KG1 (cell line): Measurements from ENCODE around the gene HS6ST1.

ENCODE experiments used
- DNase-seq: peaks from one replicate; lab custom pipeline; 2025; lab: John Stamatoyannopoulos, UW

Gene HS6ST1

DNA sequence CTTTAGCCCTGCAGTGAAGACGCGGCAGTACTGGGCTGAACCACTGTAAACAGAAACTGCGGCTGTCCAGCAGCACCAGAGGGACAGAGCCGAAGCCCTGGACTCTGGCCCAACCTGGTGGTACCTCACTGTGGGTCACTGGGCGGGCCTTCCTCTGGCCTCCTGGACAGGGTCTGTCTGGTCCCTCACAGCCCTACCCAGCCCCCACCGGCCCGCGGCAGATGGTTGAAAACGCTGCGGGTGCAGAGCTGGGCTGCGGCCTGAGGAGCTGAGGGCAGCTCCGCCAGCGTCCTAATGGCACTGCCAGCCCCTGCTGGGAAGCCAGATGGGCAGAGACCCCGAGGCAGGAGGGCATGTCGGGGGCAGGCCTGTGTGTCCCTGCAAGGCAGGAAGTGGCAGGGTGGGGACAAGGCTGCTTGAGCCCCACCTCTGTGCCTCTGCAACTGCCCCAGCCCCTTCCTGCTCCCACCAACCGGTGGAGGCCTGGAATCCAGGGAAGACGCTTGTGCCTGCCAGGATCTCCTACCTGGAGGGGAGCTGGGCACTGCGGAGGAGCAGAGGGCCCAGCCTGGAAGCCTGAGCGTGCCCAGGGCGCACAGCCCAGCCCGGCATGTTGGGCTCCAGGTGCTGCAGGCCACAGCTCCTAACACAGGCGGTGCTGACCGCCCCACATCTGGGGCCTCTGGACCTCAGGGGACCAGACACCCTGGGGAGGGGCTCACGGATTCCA is 36.3 kb downstream of the HS6ST1 start:
- no peak for DNase-seq

DNA sequence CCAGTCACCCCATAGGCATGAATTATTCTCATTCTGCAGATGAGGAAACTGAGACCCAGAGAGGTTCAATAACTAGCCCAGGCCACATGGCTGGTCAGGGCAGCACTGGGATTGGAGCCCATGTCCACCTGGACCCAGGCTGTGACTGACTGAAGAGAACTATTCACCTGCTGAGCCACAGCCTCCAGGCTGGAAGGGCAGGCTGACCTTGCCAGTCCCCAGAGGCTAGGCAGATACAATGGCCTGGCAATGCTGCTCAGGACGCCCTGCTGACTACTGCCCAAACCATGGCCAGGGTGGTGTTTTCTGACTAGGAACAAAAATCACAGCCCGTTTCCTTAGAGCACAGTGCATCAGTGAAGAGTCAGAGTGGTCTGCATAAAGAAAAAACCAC is 36.8 kb downstream of the HS6ST1 start:
- no peak for DNase-seq

DNA sequence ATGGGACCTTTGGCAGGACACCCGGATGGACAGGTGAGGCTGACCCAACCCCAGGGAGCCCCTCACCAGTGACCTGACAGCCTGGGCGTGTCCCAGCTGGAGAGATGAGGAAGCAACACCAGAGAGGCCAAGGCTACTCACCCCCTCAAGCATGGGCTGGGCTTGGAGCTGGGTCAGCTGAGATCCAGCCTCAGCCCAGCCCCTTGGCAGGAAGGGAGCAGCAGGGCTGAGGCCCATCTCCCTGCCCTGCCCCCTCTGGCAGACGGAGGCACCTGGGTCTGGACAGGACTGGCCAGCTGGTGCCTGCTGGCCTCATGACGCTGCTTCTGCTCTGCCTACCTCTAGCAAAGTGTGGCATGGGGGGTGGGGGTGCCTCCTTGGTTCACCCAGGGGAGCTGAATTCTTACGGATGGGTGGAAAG is 37.8 kb downstream of the HS6ST1 start:
- DNase-seq: no peak

DNA sequence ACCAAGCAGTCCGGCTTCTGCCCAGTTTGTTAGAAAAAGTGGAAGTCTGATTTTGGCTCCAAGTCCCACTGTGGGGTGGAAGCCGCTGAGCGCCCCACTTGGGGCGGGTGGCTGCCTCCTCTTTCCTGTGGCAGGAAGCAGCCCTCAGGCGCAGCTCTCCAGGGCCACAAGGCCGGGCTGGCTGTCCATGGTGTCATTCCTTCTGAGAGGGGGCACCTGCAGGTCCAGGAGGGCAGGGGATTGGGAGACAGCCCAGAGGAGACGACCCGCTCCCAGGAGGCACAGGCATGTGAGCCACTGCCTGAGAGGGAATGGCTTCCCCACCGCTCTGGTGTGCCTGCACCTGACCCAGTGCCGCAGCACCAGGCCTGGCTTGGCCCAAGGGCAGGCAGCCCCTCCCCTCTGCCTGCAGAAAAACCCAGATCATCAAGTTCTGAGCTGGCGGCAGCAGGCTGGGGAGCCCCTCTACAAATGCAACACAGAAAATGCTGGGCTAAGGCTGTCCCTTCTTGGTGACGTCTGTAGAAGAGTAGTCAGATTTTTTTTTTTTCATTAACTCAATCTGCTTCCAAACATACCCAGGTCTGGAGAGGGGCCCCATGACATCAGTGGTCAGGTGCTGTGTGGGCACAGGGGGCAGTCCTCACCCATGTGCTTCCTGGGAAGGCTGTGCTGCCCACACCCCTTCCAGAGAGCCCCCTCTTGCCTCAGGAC is 38.4 kb downstream of the HS6ST1 start:
- peak; percentile 58 for DNase-seq

DNA sequence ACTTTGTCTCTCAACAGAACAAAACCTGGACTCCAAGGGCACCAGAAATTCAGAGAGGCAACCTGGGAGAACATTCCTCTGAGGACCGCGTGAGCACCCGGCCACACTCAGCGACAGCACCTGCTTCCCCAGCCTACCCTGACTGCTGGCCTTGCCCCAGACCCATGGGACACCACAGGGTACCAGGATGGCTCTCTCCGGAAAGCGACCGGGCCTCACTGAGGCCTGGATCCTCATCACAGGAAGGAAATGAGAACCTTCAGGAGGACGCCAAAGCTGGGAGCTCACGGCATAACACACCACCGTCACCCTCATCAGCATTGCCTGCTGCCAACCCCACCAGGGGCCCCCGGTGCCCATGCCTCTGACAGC is 38.9 kb downstream of the HS6ST1 start:
- DNase-seq: no peak

DNA sequence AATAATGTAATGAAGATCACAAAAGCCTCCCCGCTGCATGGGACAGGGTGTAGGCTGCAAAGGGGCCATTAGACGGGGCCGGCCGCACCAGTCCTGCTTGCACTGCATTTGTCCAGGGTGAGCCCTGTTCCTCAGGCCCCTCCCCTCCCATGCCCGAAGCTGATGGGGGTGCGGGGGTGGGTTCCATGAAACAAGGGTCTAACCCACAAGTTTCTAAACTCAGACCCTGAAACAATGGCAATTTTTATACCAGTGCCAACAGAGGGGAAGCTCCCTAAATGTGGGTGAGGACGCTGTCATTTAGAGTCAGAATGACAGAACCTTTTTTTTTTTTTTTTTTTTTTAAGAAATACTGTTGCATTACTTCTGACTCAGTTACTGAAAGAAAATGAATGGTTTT is 39.7 kb downstream of the HS6ST1 start:
- no peak for DNase-seq

DNA sequence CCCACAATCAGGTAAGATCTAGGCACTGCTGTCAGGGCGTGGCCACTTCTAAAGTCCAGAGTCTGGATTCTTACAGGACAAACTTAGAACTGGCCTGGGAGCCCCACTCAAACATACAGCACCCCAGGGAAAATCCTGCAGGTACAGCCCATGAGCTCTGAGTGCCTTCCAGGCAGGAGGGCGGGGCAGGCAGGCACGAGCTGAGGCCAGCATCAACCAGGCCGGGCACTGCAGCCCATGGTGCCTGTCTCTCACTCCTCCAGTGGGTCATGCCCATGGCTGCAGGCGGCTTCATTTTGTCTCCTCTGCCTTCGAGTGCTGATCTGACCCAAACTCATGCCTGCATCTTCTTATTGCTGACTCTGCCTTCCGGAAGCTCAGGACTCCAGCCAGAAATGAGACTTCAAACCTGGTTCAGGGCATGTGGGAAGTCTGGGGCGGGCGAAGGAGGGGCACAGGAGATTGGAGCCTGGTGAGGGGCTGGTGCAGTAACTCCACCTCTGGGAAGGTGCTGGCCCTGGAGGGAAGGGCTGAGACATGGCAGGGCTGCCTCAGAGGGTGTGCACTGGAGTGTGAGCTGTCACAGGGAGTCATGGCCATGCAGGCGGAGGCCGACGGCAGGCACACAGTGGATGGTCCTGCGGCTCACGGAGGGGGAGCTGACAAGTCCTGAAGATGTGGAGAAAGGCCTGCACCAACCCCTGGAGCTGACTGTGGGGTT is 40.5 kb downstream of the HS6ST1 start:
- no peak for DNase-seq

DNA sequence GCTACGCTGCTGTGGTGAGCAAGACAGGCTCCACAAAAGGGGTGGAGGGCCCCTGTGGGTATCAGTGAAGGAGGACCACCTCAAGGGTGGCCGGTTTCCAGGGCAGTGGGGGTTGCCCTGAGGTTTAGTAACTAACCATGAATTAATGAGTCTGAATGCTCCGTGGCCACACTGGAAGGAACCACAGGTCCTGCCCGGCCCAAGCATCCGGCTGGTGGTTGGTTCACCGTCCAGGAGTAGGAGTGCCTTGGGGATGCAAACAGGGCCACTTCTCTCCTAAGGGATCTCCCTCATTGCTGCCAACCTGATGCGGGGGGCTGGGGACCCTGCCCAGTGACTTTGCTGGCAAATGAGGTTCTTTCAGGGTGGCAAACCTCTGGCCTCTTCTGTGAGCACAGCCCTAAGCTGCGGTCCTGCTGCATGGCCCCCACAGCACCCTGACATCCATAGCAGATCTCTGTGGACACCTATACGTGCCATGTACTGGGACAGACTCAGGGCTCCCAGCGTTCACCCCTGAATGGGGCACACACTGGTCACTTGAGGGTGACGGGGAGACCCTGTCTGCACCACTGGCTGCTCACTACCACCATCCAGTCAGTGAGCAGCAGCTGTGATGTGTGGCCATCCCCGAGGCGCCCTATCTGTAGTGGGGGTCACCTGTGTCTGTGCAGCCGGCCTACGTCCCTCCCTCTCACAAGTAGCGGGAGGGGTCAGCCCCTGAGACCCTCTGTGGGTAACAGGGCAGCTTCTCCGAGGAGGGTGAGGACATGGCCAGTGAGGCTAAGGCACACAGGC is 41.6 kb downstream of the HS6ST1 start:
- no peak for DNase-seq

DNA sequence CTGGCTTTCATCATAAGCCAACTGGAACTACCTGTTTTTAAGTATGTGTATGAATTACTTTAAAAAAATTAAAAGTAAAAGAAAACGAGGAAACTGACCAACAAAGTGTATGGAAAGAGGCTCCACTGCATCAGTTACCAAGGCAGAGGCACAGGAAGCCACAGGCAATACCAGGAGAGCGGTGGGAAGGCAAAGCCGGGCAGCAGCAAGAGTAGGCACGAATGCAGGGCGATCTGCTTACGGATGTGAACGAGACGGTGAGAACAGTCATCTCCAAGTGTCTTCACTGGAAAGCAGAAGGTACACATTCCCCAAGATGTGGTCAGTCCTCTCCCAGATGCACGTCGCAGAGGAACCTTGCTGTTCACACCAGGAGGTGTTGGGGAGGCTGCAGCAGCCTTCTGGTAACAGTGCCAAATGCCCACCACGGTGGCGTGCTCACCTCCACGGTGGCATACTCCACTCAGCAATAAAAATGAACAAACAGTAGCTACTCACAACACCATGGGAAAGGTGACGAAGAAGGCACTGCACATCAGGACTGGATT is 43.1 kb downstream of the HS6ST1 start:
- DNase-seq: no peak

DNA sequence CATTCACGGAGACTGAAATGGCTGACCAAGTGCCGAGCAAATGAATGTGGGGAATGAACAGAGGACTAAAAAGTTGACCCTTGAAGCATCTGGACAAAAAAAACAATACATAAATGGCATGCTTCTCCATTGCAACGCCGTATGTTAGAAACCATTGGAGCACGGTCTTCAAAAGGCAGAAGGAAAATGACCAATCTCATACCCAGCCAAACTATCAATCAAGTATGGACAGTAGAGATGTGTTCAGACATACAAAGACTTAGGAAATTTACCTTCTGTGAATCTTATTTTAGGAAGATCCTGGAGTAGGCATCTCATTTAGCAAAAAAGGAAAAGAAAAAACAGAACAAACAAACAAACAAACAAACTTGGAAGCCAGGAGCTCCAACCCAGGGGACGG is 44.5 kb downstream of the HS6ST1 start:
- no peak for DNase-seq

DNA sequence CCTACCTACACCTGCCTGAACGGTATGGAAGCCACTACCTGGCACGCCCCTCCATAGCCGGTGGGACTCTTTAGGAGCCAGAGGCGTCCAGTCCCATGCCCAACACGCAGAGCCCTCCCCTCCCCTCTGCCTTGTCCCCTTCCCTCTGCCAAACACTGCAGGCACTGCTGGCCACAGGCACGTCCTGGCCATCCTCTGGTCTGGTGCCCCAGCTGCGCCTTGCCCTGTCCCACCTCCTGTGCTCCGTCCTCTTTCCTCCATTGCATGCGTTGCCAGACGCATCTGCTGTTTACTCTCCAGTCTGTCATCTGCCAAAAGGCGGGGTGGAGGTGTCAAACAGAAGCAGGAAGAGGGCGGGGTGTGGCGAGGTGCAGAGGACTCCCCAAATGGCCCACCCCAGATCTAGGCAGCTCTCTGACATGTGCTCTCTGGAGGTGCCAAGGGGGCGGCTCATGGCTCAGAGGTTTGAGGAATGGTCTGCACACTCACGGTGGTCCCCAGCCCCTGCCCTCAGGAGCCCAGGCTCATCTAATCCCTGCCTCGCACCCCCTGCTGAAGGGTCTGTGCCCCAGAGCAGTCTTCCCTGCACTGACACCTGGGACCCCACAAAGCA is 45.1 kb downstream of the HS6ST1 start:
- no peak for DNase-seq

DNA sequence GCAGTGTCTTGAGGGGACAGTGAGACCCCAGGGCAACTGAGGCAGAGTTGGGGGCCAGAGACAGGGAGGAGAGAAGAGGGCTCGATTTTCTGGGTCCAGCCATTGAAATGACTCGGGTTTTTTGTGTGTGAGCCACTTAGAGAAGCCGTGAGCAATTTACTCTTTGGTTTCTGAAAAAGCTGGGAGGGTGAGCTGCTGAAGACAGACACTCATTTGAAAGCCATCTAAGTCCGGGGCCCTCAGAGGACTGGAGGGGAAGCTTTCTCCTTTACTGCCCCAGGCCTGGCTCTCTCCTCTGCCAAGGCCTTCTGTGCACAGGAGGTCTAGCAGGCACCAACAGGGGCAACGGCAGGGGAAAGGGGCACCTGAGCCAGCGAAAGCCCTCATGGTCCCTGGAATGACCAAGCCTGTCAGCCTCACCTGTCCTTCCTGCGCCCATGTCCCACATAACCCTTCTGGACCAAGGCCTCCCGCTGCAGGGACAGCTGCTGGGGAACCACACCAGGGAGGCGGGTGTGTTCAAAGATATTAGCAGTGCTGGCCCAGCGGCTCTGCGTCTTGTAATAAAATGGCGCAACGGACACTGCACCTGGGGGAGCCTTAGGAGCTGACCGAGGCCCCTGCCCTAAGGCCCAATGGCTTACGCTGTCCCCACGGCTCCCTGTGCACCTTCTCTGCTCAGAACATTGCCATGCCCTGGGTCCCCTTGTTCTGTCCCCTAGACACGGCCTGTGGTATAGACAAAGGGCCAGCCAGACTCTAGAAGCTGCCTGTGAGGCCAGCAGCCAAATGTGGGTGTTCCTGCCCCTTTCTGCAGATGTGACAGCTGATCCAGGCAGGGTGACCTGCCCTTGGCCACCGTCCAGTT is 45.8 kb downstream of the HS6ST1 start:
- DNase-seq: no peak

DNA sequence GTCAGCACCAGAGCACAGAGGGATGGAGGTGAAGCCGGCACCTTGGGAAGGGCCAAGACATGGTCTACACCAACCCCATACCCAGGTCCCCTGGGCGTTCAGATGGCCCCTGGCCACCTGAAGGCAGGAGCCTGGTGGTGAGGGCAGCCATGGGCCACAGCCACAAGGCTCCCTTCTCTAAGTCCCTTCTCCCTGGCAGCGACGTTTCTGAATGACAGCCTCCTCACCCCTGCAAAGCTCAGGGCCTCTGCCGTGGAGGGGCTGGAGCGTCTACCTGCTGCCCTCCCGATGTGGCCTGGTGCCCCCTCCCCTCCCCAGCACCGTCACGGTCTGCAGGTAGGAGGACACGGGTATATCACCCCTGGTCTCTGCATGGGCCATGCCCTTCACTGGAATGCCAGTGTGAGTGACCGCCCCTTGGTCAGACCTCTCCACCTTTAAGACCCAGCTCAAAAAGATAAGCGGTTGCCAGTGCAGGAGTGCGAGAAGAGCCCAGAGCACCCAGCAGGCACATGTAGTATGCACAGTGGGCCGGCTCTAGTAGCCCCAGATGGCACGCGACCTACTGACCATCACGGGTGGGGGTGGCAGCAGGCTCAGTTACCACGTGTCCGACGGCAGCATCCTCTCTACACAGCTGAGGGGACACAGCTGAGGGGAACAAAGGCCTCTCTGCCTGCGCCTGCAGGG is 46.6 kb downstream of the HS6ST1 start:
- DNase-seq: no peak

DNA sequence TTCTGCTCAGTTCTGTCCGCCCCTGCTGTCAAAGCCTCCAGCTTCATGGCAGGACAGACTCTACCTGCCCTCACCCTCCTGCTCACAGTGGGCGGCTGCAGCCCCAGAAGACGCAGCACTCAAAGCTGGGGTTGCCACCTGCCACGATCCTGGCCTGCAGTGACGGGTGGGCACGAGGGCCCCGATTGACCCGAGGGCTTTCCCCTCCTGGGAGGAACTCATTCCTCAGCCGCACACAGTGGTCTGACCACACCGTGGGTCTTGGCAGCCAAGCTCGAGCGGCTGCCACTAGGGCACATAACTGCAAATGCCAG is 47.1 kb downstream of the HS6ST1 start:
- no peak for DNase-seq

DNA sequence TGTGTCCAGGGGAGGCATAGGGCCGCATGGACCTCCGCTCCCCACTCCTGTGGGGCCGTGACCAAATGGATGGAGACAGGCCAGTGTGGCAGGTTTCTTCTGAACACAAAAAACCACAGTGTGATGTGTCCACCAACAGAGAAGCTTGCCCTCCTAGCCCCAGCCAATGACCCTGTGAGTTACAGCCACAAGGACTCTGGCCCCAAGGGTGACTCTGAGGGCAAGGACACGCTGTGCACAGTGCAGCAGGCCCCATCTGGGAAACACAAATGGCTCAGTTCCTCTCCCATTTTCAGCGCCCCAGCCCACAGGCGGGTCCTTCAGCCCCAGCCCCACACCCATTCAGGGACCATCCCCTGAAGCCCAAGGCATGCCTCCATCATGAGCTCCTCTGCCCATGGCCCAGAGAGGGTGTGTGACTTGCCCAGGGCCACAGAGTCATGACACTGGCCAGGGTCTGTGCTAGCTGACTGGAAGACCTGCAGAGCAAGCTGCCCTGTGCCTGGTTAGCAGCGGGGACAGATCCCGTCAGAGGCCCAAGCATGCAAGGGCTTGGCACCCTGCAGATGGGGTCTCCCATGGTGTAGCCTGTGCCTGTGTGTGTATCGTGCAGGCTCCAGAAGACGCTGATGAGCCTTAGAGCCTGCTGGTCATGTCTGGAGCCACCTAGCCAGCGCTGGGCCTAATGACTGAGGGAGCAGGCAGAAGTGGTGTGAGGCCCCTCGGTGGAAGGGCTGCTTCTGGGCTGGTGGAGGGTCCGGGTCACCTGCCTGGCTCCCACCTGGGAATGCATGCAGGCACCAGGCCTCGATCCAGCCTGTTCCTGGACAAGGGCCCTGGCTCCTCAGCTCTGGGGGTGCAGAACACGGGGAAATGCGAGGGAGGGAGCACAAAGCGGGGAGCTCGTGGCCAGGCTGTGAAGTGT is 47.7 kb downstream of the HS6ST1 start:
- no peak for DNase-seq

DNA sequence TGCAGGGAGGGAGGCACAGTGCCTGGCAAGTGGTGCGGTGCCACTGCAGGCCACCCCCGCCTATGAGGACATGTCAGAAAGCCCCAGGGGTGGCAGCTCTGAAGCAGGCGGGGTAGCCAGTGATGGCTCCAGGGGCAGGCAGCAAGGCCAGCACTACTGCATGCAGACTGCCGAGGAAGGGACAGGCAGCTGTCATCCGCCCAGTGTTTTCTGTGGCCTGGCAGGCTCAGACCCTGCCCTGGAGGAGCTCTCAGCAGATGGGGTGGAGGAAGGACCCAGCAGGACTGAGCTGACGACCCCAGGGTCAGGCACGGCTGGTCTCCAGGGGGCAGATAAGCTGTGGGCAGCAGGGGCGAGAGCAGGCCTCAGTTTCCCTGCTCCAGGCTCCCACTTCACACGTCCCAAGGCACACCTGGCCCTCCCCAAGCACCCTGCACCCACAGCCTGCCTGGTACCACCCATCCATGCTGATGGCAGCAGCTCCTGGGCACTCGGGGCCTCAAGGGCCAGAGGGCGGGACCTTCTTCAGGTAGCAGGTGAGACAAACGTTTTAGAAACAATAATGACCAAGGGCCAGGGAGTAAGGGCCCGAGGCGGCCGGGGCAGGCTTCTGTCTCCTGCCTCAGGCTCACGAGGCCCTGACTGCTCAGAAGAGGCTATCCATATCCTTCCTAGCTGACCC is 48.5 kb downstream of the HS6ST1 start:
- no peak for DNase-seq

DNA sequence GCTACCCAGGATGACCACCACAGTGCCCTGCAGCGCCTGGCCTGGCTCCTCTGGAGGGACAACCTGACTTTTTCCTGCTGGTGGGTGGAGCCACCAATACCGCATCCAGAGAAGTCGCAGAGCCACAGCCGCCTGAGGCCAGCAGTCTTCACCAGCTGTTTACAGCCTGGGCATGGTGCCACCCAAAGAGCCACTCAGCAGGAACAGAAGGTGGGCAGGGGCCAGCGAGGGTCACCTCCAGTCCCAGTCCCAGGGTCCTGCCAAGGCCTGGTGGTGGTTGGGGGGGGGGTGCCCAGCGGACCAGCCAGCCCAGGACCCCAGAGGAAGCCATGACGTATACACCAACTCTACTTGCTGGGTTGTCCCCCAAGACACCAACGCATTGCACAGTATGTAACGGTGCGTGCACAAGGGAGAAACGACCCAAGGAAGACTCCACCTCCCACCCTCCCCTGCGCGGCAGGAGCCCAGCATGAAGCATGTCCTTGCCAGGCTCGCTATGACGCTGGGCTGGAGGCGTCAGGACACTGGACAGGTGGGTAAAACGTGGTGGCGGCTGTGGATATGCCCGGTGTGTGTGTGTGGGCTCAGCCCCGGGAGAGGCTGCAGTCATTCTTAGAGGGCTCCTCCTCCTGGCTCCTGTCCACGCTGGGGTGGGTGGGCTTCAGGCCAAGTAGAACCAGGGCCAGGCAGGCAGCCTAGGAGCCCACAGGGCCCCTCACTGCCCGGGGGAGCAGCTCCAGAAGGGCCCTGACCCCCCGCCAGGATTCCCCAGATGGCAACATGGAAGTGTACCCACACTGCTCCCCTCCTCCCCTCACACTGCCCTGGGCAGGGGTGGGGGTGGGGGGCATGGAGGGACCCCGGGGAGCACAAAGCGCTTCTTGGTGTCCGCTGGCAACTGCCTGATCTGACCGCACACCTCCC is 49.3 kb downstream of the HS6ST1 start:
- DNase-seq: no peak
